Measurements from ENCODE around the gene MTMR2.

Gene MTMR2

DNA sequence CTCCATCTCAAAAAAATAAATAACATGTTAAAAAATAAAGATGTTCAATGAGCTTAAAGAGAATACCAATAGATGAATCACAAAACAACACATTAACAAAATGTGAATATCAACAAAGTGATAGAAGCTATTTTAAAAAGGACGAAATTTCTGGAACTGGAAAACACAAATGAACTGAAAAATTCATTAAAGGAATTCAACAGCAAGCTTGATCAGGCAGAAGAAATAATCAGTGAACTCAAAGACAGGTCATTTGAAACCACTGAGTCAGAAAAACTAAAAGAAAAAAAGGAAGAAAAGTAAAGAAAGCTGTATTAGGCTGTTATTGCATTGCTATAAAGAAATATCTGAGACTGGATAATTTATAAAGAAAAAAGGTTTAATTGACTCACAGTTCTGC, 7.0 kb upstream of the MTMR2 start:
- Histone ChIP-seq H3K9ac (ENCODE audit: low read length) (no peak overlapping the region), H3K4me3 (ENCODE audit: low read length) (no peak overlapping the region), H3K4me1 (ENCODE audit: control insufficient read depth, insufficient read depth, low read length) (no peaks in the 10 kb centered on the region), H3K27me3 (ENCODE audit: control insufficient read depth, insufficient read depth, low read length) (no peaks in the 10 kb centered on the region), H3K36me3 (ENCODE audit: control insufficient read depth, insufficient read depth, low read length) (no peaks in the 10 kb centered on the region), H3K27ac (ENCODE audit: low read depth, low read length) (no peak overlapping the region)

DNA sequence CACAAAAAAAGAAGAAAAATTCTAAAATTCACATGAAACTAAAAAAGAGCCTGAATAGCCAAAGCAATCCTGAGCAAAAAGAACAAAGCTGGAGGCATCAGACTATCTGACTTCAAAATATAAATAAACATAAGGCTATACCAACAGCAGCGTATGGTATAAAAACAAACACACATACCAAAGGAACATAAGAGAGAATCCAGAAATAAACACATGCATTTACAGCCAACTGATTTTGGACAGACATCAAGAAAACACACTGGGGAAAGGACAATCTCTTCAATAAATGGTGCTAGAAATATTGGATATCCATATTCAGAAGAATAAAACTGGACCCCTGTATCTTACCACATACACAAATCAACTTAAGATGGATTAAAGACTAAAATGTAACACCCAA, 2.8 kb upstream of the MTMR2 start:
- Histone ChIP-seq H3K36me3 (ENCODE audit: control insufficient read depth, insufficient read depth, low read length) (no peaks in the 10 kb centered on the region), H3K27me3 (ENCODE audit: control insufficient read depth, insufficient read depth, low read length) (no peaks in the 10 kb centered on the region), H3K4me1 (ENCODE audit: control insufficient read depth, insufficient read depth, low read length) (peaks cover 3% of the 10 kb centered on the region), H3K4me3 (ENCODE audit: low read length) (no peak overlapping the region), H3K27ac (ENCODE audit: low read depth, low read length) (no peak overlapping the region), H3K9ac (ENCODE audit: low read length) (no peak overlapping the region)

DNA sequence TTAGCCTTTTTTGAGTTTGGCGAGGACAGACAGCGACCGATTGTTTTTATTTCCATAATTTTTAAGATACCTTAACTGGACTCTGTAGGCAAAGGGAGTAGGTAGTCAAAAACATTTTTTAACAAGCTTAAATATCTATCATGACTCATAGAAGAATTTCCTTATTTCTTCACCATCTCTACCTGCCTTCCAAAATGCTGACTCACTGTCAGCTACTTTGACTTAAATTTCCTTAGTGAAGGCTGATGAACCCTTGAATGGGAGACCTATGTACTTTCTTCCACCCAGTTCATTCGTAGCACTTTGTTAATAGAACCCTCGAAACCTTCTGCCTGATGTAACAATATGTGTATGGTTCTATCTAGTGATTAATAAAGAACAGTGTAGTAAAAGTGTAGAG, 1.1 kb upstream of the MTMR2 start:
- H3K36me3 ChIP-seq (ENCODE audit: control insufficient read depth, insufficient read depth, low read length), result no peaks in the 10 kb centered on the region
- H3K4me1 ChIP-seq (ENCODE audit: control insufficient read depth, insufficient read depth, low read length), result peaks cover 3% of the 10 kb centered on the region
- H3K27me3 ChIP-seq (ENCODE audit: control insufficient read depth, insufficient read depth, low read length), result no peaks in the 10 kb centered on the region
- no peak overlapping the region for H3K27ac ChIP-seq (ENCODE audit: low read depth, low read length)
- peak overlapping the region; percentile 95 for H3K4me3 ChIP-seq (ENCODE audit: low read length)
- no peak overlapping the region for H3K9ac ChIP-seq (ENCODE audit: low read length)

DNA sequence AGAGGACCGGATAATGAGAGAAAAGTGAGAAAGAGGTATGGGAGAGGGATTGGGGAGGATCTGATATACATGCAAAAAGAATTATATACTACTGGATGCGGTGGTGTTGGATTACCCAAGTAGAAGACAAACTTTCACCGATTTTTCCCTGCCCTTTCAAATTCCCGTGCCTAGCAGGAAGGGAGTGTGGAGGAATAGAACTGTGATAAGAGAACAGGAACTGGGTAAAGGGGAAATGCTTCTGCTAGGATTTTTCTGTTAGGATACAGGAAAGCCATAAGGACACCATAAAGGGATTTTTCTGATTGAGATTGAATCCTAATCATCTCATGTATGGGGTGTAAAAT, 480 bp upstream of the MTMR2 start:
- no peaks in the 10 kb centered on the region for H3K27me3 ChIP-seq (ENCODE audit: control insufficient read depth, insufficient read depth, low read length)
- H3K27ac ChIP-seq (ENCODE audit: low read depth, low read length), result peak overlapping the region; percentile 95
- H3K4me1 ChIP-seq (ENCODE audit: control insufficient read depth, insufficient read depth, low read length), result peaks cover 3% of the 10 kb centered on the region
- peak overlapping the region; percentile 98 for H3K9ac ChIP-seq (ENCODE audit: low read length)
- H3K4me3 ChIP-seq (ENCODE audit: low read length), result peak overlapping the region; percentile 95
- no peaks in the 10 kb centered on the region for H3K36me3 ChIP-seq (ENCODE audit: control insufficient read depth, insufficient read depth, low read length)

DNA sequence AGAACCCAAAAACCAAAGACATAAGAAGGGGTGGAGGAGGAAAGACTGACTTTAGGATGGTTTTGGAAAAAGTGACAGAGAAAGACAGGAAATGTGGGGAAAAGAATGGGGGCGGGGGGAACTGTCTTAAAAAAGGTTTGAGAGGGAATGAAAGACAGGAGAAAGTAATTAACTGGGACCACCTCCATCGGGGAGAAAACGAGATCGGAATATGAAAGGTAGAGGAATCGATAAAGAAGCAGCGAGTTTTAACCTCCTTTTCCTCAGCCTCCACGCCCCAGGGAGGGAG, 524 bp downstream of the MTMR2 start:
- Histone ChIP-seq H3K4me3 (ENCODE audit: low read length) (peak overlapping the region; percentile 95), H3K4me1 (ENCODE audit: control insufficient read depth, insufficient read depth, low read length) (peaks cover 3% of the 10 kb centered on the region), H3K9ac (ENCODE audit: low read length) (peak overlapping the region; percentile 98), H3K27ac (ENCODE audit: low read depth, low read length) (peak overlapping the region; percentile 95), H3K36me3 (ENCODE audit: control insufficient read depth, insufficient read depth, low read length) (no peaks in the 10 kb centered on the region), H3K27me3 (ENCODE audit: control insufficient read depth, insufficient read depth, low read length) (no peaks in the 10 kb centered on the region)

DNA sequence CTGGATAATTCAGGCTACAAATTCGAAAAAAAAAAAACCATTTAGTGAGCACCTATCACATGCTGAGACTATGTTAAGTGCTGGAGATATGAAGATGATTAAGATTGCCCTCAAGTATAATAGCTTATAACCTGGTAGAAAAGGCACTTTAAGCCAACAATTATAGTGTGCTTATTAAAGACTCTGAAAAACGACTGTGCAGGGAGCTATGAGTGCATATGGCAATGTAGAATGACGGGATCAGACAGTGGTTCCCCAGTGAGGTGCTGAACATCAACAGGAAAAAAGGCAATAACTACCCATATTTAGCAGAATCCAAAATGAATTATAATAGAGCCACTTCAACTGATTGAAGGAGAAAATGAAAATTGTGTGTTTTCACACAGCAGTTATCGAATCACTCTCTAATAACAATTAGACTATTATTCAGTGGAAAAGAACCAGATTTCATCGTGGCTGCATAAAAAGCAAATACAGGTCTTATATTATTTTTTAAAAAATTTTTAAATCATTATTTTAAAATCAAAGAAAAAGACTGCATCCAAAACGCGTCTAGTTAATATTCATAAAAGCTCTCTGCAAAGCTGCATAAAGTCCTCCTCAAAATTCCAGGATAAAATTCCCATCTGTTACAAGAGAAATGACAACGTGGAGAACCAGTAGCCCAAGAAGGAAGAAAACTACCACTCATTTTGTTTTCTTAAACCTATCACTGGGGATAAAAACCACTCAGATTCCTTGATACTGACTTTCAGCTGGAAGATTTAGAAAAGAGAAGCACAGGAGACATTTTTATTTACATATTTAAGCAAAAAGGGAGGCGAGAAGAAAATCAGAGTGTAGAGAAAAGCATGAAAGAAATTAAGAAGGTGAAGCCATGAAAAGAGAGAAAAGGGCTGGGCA, 1.1 kb downstream of the MTMR2 start:
- peak overlapping the region; percentile 95 for H3K27ac ChIP-seq (ENCODE audit: low read depth, low read length)
- H3K27me3 ChIP-seq (ENCODE audit: control insufficient read depth, insufficient read depth, low read length), result no peaks in the 10 kb centered on the region
- no peak overlapping the region for H3K9ac ChIP-seq (ENCODE audit: low read length)
- H3K4me1 ChIP-seq (ENCODE audit: control insufficient read depth, insufficient read depth, low read length), result peaks cover 3% of the 10 kb centered on the region
- no peaks in the 10 kb centered on the region for H3K36me3 ChIP-seq (ENCODE audit: control insufficient read depth, insufficient read depth, low read length)
- H3K4me3 ChIP-seq (ENCODE audit: low read length), result peak overlapping the region; percentile 95

DNA sequence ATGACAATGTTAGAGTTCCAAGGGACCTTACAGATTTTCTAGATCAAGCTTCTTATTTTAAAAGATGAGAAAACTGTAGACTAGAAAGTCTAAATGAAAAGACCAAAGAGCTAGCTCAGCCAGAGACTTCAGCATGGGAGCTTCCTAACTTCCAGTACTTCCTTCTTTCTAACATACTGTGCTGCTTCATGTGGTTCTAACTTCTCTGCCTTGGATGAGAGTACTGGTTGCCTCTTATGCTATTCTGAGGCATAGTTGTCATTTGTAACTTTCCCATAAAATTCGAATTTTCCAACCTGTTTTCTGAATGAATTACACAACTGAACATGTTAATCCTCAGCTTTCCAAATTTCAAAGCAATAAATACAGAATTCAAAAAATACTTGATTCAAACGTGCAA, 1.8 kb downstream of the MTMR2 start:
- H3K27ac ChIP-seq (ENCODE audit: low read depth, low read length), result no peak overlapping the region
- no peaks in the 10 kb centered on the region for H3K27me3 ChIP-seq (ENCODE audit: control insufficient read depth, insufficient read depth, low read length)
- no peak overlapping the region for H3K9ac ChIP-seq (ENCODE audit: low read length)
- H3K36me3 ChIP-seq (ENCODE audit: control insufficient read depth, insufficient read depth, low read length), result no peaks in the 10 kb centered on the region
- H3K4me1 ChIP-seq (ENCODE audit: control insufficient read depth, insufficient read depth, low read length), result peaks cover 3% of the 10 kb centered on the region
- H3K4me3 ChIP-seq (ENCODE audit: low read length), result no peak overlapping the region

DNA sequence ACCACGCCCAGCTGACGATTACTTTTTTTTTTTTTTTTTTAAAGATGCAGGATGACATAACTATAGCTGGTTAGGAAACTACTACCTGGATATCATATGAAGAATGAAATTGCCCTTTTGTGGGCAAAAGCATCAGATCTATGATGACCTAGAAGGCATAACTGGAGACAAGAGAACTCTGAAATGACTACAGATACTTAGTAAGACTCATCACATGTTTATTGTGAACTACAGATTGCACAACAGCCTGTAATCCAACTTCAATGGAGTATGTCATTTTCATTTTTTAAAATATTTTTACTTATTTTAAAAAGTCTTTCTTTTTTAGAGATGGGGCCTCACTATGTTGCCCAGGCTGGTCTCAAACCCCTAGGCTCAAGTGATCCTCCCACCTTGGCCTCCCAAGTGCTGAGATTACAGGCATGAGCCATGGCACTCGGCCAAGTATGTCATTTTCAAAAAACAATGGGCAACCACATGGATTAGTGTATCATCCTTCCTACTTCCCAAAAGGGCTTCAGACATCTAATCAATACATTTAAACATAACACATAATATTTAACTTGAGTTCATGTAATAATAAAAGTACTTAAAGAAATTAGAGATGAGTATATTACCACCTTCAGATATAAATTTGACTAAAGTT, 3.3 kb downstream of the MTMR2 start:
- Histone ChIP-seq H3K4me1 (ENCODE audit: control insufficient read depth, insufficient read depth, low read length) (peaks cover 3% of the 10 kb centered on the region), H3K4me3 (ENCODE audit: low read length) (no peak overlapping the region), H3K27me3 (ENCODE audit: control insufficient read depth, insufficient read depth, low read length) (no peaks in the 10 kb centered on the region), H3K27ac (ENCODE audit: low read depth, low read length) (no peak overlapping the region), H3K9ac (ENCODE audit: low read length) (no peak overlapping the region), H3K36me3 (ENCODE audit: control insufficient read depth, insufficient read depth, low read length) (no peaks in the 10 kb centered on the region)

DNA sequence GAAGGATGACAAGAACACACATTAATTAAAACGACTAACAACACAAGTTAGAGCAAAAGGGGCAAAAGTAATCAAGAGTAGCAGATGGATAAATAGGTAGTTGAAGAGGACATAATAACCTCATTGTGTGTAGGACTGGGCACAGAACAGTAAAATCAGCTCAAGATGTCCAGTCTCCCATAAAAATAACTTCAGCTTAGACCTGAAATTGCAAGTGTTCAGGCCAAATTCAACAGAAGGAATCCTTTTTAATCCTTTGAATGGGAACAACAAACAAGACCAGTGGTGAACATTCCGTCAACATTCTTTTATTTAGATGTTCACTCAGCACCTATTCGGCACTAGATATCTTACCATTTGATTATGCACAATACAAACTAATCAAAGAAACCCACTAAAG, 4.4 kb downstream of the MTMR2 start:
- no peak overlapping the region for H3K27ac ChIP-seq (ENCODE audit: low read depth, low read length)
- no peak overlapping the region for H3K4me3 ChIP-seq (ENCODE audit: low read length)
- no peak overlapping the region for H3K9ac ChIP-seq (ENCODE audit: low read length)
- H3K4me1 ChIP-seq (ENCODE audit: control insufficient read depth, insufficient read depth, low read length), result peaks cover 3% of the 10 kb centered on the region
- no peaks in the 10 kb centered on the region for H3K36me3 ChIP-seq (ENCODE audit: control insufficient read depth, insufficient read depth, low read length)
- no peaks in the 10 kb centered on the region for H3K27me3 ChIP-seq (ENCODE audit: control insufficient read depth, insufficient read depth, low read length)

DNA sequence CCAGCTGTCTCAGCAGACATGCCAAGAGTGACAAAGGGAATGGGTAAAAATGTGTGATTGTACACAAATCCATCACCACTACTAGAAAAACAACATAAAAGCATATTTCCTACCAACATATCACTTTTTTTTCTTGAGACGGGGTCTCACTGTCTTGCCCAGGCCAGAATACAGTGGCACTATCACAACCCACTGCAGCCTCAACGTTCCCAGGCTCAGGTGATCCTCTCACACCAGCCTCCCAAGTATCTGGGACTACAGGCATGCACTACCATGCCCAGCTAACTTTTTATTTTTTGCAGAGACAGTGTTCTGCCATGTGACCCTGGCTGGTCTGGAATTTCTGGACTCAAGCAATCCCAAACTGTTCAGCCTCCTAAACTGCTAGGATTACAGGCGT, 5.2 kb downstream of the MTMR2 start:
- Histone ChIP-seq H3K9ac (ENCODE audit: low read length) (no peak overlapping the region), H3K4me3 (ENCODE audit: low read length) (no peak overlapping the region), H3K36me3 (ENCODE audit: control insufficient read depth, insufficient read depth, low read length) (no peaks in the 10 kb centered on the region), H3K27ac (ENCODE audit: low read depth, low read length) (no peak overlapping the region), H3K4me1 (ENCODE audit: control insufficient read depth, insufficient read depth, low read length) (peaks cover 3% of the 10 kb centered on the region), H3K27me3 (ENCODE audit: control insufficient read depth, insufficient read depth, low read length) (no peaks in the 10 kb centered on the region)

DNA sequence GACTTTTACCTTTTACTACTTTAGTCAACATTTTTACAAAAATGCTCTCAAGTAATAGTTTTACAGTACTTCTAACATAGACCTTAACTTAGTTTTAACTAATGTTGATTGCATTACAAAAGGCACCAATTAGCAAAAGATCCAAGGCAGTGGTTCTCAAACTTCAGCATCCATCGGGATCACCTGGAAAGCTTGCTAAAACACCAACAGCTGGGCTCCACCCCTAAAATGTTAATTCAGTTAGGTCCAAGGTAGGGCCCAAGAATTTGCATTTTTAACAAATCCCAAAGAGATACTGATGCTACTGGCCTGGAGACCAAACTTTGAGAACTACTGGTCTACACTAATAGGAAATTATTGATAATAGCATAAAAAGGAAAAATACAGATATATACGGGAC, 5.9 kb downstream of the MTMR2 start:
- Histone ChIP-seq H3K4me3 (ENCODE audit: low read length) (no peak overlapping the region), H3K36me3 (ENCODE audit: control insufficient read depth, insufficient read depth, low read length) (no peaks in the 10 kb centered on the region), H3K9ac (ENCODE audit: low read length) (no peak overlapping the region), H3K27me3 (ENCODE audit: control insufficient read depth, insufficient read depth, low read length) (no peaks in the 10 kb centered on the region), H3K4me1 (ENCODE audit: control insufficient read depth, insufficient read depth, low read length) (peaks cover 3% of the 10 kb centered on the region), H3K27ac (ENCODE audit: low read depth, low read length) (no peak overlapping the region)

DNA sequence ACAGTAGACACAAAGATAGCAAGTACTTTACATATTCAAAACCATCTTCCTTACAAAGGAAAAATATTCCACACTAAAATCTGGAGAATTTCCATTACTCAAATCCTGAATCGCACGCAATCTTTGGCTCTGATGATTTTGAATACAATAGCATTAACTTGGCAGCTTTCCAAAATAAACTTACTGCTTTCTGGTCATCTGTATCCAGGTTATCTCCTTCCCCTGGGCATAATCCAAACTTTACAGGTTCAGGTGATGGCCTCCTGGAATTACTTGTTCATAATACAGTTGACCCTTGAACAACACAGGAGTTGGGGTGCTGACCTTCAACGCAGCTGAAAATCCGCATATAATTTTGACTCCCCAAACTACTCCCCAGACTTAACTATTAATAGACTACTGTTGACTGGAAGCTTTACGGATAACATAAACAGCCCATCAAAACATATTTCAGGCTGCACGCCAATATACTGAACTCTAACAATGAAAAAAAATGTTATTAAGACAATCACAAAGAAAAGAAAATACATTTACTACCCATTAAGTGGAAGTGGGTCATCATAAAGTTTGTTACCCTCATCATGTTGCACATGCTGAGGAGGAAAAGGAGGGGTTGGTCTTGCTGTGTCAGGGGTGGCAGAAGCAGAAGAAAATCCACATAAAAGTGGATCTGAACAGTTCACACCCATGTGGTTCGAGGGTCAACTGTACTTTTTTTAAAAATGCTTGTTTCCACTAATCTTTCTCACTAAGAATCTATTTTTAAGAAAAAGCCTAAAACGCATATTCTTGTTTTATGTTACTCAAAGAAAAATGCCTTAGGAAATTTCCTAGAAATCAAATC, 6.5 kb downstream of the MTMR2 start:
- Histone ChIP-seq H3K9ac (ENCODE audit: low read length) (no peak overlapping the region), H3K27ac (ENCODE audit: low read depth, low read length) (no peak overlapping the region), H3K4me3 (ENCODE audit: low read length) (no peak overlapping the region), H3K27me3 (ENCODE audit: control insufficient read depth, insufficient read depth, low read length) (no peaks in the 10 kb centered on the region), H3K4me1 (ENCODE audit: control insufficient read depth, insufficient read depth, low read length) (peaks cover under 1% of the 10 kb centered on the region), H3K36me3 (ENCODE audit: control insufficient read depth, insufficient read depth, low read length) (no peaks in the 10 kb centered on the region)

Data from rectal smooth muscle tissue (tissue), 1 donor.